ENCODE measurements around the gene ABCA13.

DNA sequence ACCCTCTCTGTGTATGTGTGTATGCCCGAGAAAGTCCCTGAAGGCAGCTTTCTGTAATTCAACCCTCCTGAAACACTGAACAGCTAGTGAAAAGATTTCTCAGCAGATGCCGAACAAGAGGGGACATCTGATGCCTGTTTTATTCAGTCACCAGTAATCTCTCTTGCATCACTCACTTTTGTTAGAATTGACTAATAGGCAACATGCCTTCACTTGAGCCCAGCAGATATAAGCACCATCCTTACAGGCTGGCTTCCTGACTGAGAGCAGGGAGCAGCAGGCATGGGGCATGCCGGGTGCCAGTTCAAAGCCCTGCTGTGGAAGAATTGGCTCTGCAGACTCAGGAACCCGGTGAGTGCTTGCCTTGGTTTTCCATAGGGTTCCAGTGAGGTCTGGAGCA, at the start of gene ABCA13:
- no peak for TF ChIP-seq POLR2A (IDR thresholded peaks at IDR 0.05)
- TF ChIP-seq, protein P1, sequence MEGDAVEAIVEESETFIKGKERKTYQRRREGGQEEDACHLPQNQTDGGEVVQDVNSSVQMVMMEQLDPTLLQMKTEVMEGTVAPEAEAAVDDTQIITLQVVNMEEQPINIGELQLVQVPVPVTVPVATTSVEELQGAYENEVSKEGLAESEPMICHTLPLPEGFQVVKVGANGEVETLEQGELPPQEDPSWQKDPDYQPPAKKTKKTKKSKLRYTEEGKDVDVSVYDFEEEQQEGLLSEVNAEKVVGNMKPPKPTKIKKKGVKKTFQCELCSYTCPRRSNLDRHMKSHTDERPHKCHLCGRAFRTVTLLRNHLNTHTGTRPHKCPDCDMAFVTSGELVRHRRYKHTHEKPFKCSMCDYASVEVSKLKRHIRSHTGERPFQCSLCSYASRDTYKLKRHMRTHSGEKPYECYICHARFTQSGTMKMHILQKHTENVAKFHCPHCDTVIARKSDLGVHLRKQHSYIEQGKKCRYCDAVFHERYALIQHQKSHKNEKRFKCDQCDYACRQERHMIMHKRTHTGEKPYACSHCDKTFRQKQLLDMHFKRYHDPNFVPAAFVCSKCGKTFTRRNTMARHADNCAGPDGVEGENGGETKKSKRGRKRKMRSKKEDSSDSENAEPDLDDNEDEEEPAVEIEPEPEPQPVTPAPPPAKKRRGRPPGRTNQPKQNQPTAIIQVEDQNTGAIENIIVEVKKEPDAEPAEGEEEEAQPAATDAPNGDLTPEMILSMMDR (IDR thresholded peaks at IDR 0.05): no peak

Data from right lobe of liver (tissue), 4 donors.